Mononuclear cell (primary cell): ENCODE data around the gene EYS. TPM values are rescaled to one million over a fixed set of nuclear protein-coding genes. Genes with fewer than 3 reads are reported as not detected.

Source experiments
- H3K27me3 ChIP-seq: 2 replicates; pipeline ENCODE4 v1.6.0; 2011; ENCODE audit warnings: low read length, control low read depth; ENCODE audit not compliant: insufficient read depth
- H3K4me1 ChIP-seq: 2 replicates; pipeline ENCODE4 v1.5.1; 2011; ENCODE audit warnings: mild to moderate bottlenecking, low read length, control low read depth; ENCODE audit not compliant: insufficient read depth
- H3K4me3 ChIP-seq: 2 replicates; pipeline ENCODE4 v1.5.1; 2011; ENCODE audit warnings: mild to moderate bottlenecking, low read length, moderate library complexity
- H3K9me3 ChIP-seq: 2 replicates; pipeline ENCODE4 v1.5.1; 2011; ENCODE audit warnings: low read depth, mild to moderate bottlenecking, control low read depth, low read length
- total RNA-seq: library from RNA; depleted of rRNA; stranded (reverse); fragments of >200 nt; gene quantifications from one replicate; pipeline ENCODE4 v1.2.3, GENCODE V29; 2012

Gene EYS
- total RNA-seq, 1 donor = under 0.01 TPM

- H3K9me3 ChIP-seq = no peaks in the 10 kb centered on the region
- no peak overlapping the region for H3K4me3 ChIP-seq
- no peaks in the 10 kb centered on the region for H3K27me3 ChIP-seq
- H3K4me1 ChIP-seq = peaks cover 10% of the 10 kb centered on the region
These were observed 2033.3 kb downstream of the EYS start for GRCh38 chr6:63673692-63674091.

GRCh38 chr6:63672582-63673129 is 2034.4 kb downstream of the EYS start:
- no peak overlapping the region for H3K4me3 ChIP-seq
- H3K4me1 ChIP-seq = peaks cover 10% of the 10 kb centered on the region
- H3K27me3 ChIP-seq = no peaks in the 10 kb centered on the region
- no peaks in the 10 kb centered on the region for H3K9me3 ChIP-seq

- Histone ChIP-seq H3K9me3 (no peaks in the 10 kb centered on the region), H3K4me3 (no peak overlapping the region), H3K27me3 (no peaks in the 10 kb centered on the region), H3K4me1 (peaks cover 4% of the 10 kb centered on the region)
These were observed 2035.8 kb downstream of the EYS start for GRCh38 chr6:63671098-63671754.
